ENCODE data around the gene RANBP3.

Gene RANBP3

GRCh38 chr19:5985098-5985783 lies 7.3 kb upstream of the RANBP3 start:
- Histone ChIP-seq H3K36me3 (ENCODE audit: control insufficient read depth in 2 of 2, insufficient read depth in 2 of 2, low read length in 2 of 2) (no peaks in the 10 kb centered on the region), H3K27ac (ENCODE audit: low read length) (no peak overlapping the region), H3K9me3 (ENCODE audit: control insufficient read depth in 2 of 2, low read length in 2 of 2) (no peaks in the 10 kb centered on the region), H3K4me3 (ENCODE audit: low read length in 2 of 2) (no peak overlapping the region), H3K4me1 (ENCODE audit: control insufficient read depth, insufficient read depth, low read length) (peaks cover 6% of the 10 kb centered on the region), H3K27me3 (ENCODE audit: control insufficient read depth in 1 of 2, insufficient read depth in 2 of 2, low read length in 2 of 2) (no peaks in the 10 kb centered on the region), H3K9ac (ENCODE audit: low read length in 2 of 2) (no peak overlapping the region)

GRCh38 chr19:5984600-5984999 lies 6.7 kb upstream of the RANBP3 start:
- Histone ChIP-seq H3K9me3 (ENCODE audit: control insufficient read depth in 2 of 2, low read length in 2 of 2) (no peaks in the 10 kb centered on the region), H3K9ac (ENCODE audit: low read length in 2 of 2) (no peak overlapping the region), H3K4me3 (ENCODE audit: low read length in 2 of 2) (no peak overlapping the region), H3K4me1 (ENCODE audit: control insufficient read depth, insufficient read depth, low read length) (peaks cover 7% of the 10 kb centered on the region), H3K36me3 (ENCODE audit: control insufficient read depth in 2 of 2, insufficient read depth in 2 of 2, low read length in 2 of 2) (no peaks in the 10 kb centered on the region), H3K27ac (ENCODE audit: low read length) (no peak overlapping the region), H3K27me3 (ENCODE audit: control insufficient read depth in 1 of 2, insufficient read depth in 2 of 2, low read length in 2 of 2) (no peaks in the 10 kb centered on the region)

- Histone ChIP-seq H3K27ac (ENCODE audit: low read length) (no peak overlapping the region), H3K36me3 (ENCODE audit: control insufficient read depth in 2 of 2, insufficient read depth in 2 of 2, low read length in 2 of 2) (no peaks in the 10 kb centered on the region), H3K9me3 (ENCODE audit: control insufficient read depth in 2 of 2, low read length in 2 of 2) (no peaks in the 10 kb centered on the region), H3K4me3 (ENCODE audit: low read length in 2 of 2) (no peak overlapping the region), H3K9ac (ENCODE audit: low read length in 2 of 2) (no peak overlapping the region), H3K27me3 (ENCODE audit: control insufficient read depth in 1 of 2, insufficient read depth in 2 of 2, low read length in 2 of 2) (no peaks in the 10 kb centered on the region), H3K4me1 (ENCODE audit: control insufficient read depth, insufficient read depth, low read length) (peaks cover 14% of the 10 kb centered on the region)
Observed at GRCh38 chr19:5983367-5983955, 5.5 kb upstream of the RANBP3 start.

- peak overlapping the region; percentile 71 to 83 for H3K9ac ChIP-seq (ENCODE audit: low read length in 2 of 2)
- peak overlapping the region; percentile 76 for H3K27ac ChIP-seq (ENCODE audit: low read length)
- peaks cover 5 to 10% of the 10 kb centered on the region in 2 donors for H3K36me3 ChIP-seq (ENCODE audit: control insufficient read depth in 2 of 2, insufficient read depth in 2 of 2, low read length in 2 of 2)
- no peaks in the 10 kb centered on the region for H3K9me3 ChIP-seq (ENCODE audit: control insufficient read depth in 2 of 2, low read length in 2 of 2)
- H3K4me1 ChIP-seq (ENCODE audit: control insufficient read depth, insufficient read depth, low read length) = peaks cover 43% of the 10 kb centered on the region
- H3K27me3 ChIP-seq (ENCODE audit: control insufficient read depth in 1 of 2, insufficient read depth in 2 of 2, low read length in 2 of 2) = no peaks in the 10 kb centered on the region
- peak overlapping the region; percentile 65 to 86 for H3K4me3 ChIP-seq (ENCODE audit: low read length in 2 of 2)
Observed at GRCh38 chr19:5978606-5979552, 939 bp upstream of the RANBP3 start.

- H3K36me3 ChIP-seq (ENCODE audit: control insufficient read depth in 2 of 2, insufficient read depth in 2 of 2, low read length in 2 of 2) = peaks cover 12 to 14% of the 10 kb centered on the region in 2 donors
- peak overlapping the region; percentile 84 to 86 for H3K4me3 ChIP-seq (ENCODE audit: low read length in 2 of 2)
- peak overlapping the region; percentile 86 to 89 for H3K9ac ChIP-seq (ENCODE audit: low read length in 2 of 2)
- no peaks in the 10 kb centered on the region for H3K9me3 ChIP-seq (ENCODE audit: control insufficient read depth in 2 of 2, low read length in 2 of 2)
- H3K27ac ChIP-seq (ENCODE audit: low read length) = peak overlapping the region; percentile 66
- peaks cover 49% of the 10 kb centered on the region for H3K4me1 ChIP-seq (ENCODE audit: control insufficient read depth, insufficient read depth, low read length)
- H3K27me3 ChIP-seq (ENCODE audit: control insufficient read depth in 1 of 2, insufficient read depth in 2 of 2, low read length in 2 of 2) = no peaks in the 10 kb centered on the region
Observed at GRCh38 chr19:5977222-5977784, 637 bp downstream of the RANBP3 start.

- H3K27me3 ChIP-seq (ENCODE audit: control insufficient read depth in 1 of 2, insufficient read depth in 2 of 2, low read length in 2 of 2) = no peaks in the 10 kb centered on the region
- H3K36me3 ChIP-seq (ENCODE audit: control insufficient read depth in 2 of 2, insufficient read depth in 2 of 2, low read length in 2 of 2) = peaks cover 15 to 19% of the 10 kb centered on the region in 2 donors
- H3K4me3 ChIP-seq (ENCODE audit: low read length in 2 of 2) = peak overlapping the region; percentile 84 to 86
- peak overlapping the region; percentile 86 to 89 for H3K9ac ChIP-seq (ENCODE audit: low read length in 2 of 2)
- H3K27ac ChIP-seq (ENCODE audit: low read length) = no peak overlapping the region
- peaks cover 49% of the 10 kb centered on the region for H3K4me1 ChIP-seq (ENCODE audit: control insufficient read depth, insufficient read depth, low read length)
- no peaks in the 10 kb centered on the region for H3K9me3 ChIP-seq (ENCODE audit: control insufficient read depth in 2 of 2, low read length in 2 of 2)
Observed at GRCh38 chr19:5976768-5977167, 1.2 kb downstream of the RANBP3 start.

GRCh38 chr19:5975388-5975728 lies 2.6 kb downstream of the RANBP3 start:
- Histone ChIP-seq H3K36me3 (ENCODE audit: control insufficient read depth in 2 of 2, insufficient read depth in 2 of 2, low read length in 2 of 2) (peaks cover 15 to 21% of the 10 kb centered on the region in 2 donors), H3K9me3 (ENCODE audit: control insufficient read depth in 2 of 2, low read length in 2 of 2) (no peaks in the 10 kb centered on the region), H3K9ac (ENCODE audit: low read length in 2 of 2) (peak overlapping the region in 1 of 2 donors; percentile 23), H3K27ac (ENCODE audit: low read length) (no peak overlapping the region), H3K27me3 (ENCODE audit: control insufficient read depth in 1 of 2, insufficient read depth in 2 of 2, low read length in 2 of 2) (no peaks in the 10 kb centered on the region), H3K4me3 (ENCODE audit: low read length in 2 of 2) (peak overlapping the region in 1 of 2 donors; percentile 24), H3K4me1 (ENCODE audit: control insufficient read depth, insufficient read depth, low read length) (peaks cover 55% of the 10 kb centered on the region)

GRCh38 chr19:5974721-5975387 lies 3.1 kb downstream of the RANBP3 start:
- H3K4me1 ChIP-seq (ENCODE audit: control insufficient read depth, insufficient read depth, low read length) = peaks cover 59% of the 10 kb centered on the region
- H3K4me3 ChIP-seq (ENCODE audit: low read length in 2 of 2) = no peak overlapping the region
- H3K9me3 ChIP-seq (ENCODE audit: control insufficient read depth in 2 of 2, low read length in 2 of 2) = no peaks in the 10 kb centered on the region
- no peaks in the 10 kb centered on the region for H3K27me3 ChIP-seq (ENCODE audit: control insufficient read depth in 1 of 2, insufficient read depth in 2 of 2, low read length in 2 of 2)
- peak overlapping the region in 1 of 2 donors; percentile 23 for H3K9ac ChIP-seq (ENCODE audit: low read length in 2 of 2)
- H3K36me3 ChIP-seq (ENCODE audit: control insufficient read depth in 2 of 2, insufficient read depth in 2 of 2, low read length in 2 of 2) = peaks cover 15 to 21% of the 10 kb centered on the region in 2 donors
- no peak overlapping the region for H3K27ac ChIP-seq (ENCODE audit: low read length)

GRCh38 chr19:5973867-5974635 lies 3.9 kb downstream of the RANBP3 start:
- no peak overlapping the region for H3K27ac ChIP-seq (ENCODE audit: low read length)
- H3K36me3 ChIP-seq (ENCODE audit: control insufficient read depth in 2 of 2, insufficient read depth in 2 of 2, low read length in 2 of 2) = peaks cover 15 to 21% of the 10 kb centered on the region in 2 donors
- no peaks in the 10 kb centered on the region for H3K27me3 ChIP-seq (ENCODE audit: control insufficient read depth in 1 of 2, insufficient read depth in 2 of 2, low read length in 2 of 2)
- peak overlapping the region in 1 of 2 donors; percentile 21 for H3K9ac ChIP-seq (ENCODE audit: low read length in 2 of 2)
- H3K4me1 ChIP-seq (ENCODE audit: control insufficient read depth, insufficient read depth, low read length) = peaks cover 63% of the 10 kb centered on the region
- no peaks in the 10 kb centered on the region for H3K9me3 ChIP-seq (ENCODE audit: control insufficient read depth in 2 of 2, low read length in 2 of 2)
- no peak overlapping the region for H3K4me3 ChIP-seq (ENCODE audit: low read length in 2 of 2)

All from stomach smooth muscle (tissue), 2 donors.